Activated naive CD8-positive, alpha-beta T cell treated with anti-CD3 and anti-CD28 coated beads, Interleukin-2, amount 10 ng/mL, durations not matched to agents 7 days and 5 days (primary cell): ENCODE results near the gene C17orf67. TPM values are rescaled to one million over a fixed set of nuclear protein-coding genes. Genes with fewer than 3 reads are reported as not detected.
A peak's percentile ranks its signal among the peaks of the same experiment; 100 is the strongest.

Experiments used
- ATAC-seq: fragments of 150-1000 bp; cut with Tn5 transposase; one replicate; pipeline ENCODE4 v1.10.0; 2021; ENCODE audit warnings: low read depth, moderate library complexity
- POLR2A ChIA-PET: fragments of 350-600 bp; sonication (Branson Sonifier 250); formaldehyde crosslinking; loops from one replicate; lab custom pipeline; 2021; ENCODE audit warnings: antibody characterized with exemption; lab: Charles Lee
- DNase-seq: peaks from one replicate; pipeline ENCODE4 v3.0.0; 2021
- H3K27ac Mint-ChIP-seq: one replicate; pipeline ENCODE4 v1.8.0; 2022; ENCODE audit warnings: mild to moderate bottlenecking, mixed read lengths
- H3K27me3 Mint-ChIP-seq: one replicate; pipeline ENCODE4 v1.8.0; 2022; ENCODE audit warnings: mild to moderate bottlenecking, moderate library complexity, mixed read lengths
- H3K36me3 Mint-ChIP-seq: one replicate; pipeline ENCODE4 v1.8.0; 2021; ENCODE audit warnings: mild to moderate bottlenecking, mixed read lengths
- H3K4me1 Mint-ChIP-seq: one replicate; pipeline ENCODE4 v1.8.0; 2021; ENCODE audit warnings: mixed read lengths
- H3K4me3 Mint-ChIP-seq: one replicate; pipeline ENCODE4 v1.8.0; 2022; ENCODE audit warnings: mild to moderate bottlenecking, moderate library complexity, mixed read lengths
- H3K9me3 Mint-ChIP-seq: one replicate; pipeline ENCODE4 v1.8.0; 2021; ENCODE audit warnings: mixed read lengths
- total RNA-seq, 2 experiments: library from RNA; stranded (reverse); gene quantifications; one replicate each; pipeline ENCODE4 v1.2.3, GENCODE V29; 2021

The C17orf67 gene
- total RNA-seq, 2 experiments from 2014 or later, result 5.1 to 5.4 TPM

- POLR2A ChIA-PET, result interaction anchor here (1.3 to 1.7 kb wide), 2 partner anchors 17 to 63 kb away, joined by 5 read pairs; partner anchors contain the start of genes C17orf67, DGKE and TRIM25
- H3K27ac Mint-ChIP-seq, result peak overlapping the region; percentile 3
- peak; percentile 65 for ATAC-seq
- peaks cover 7% of the 10 kb centered on the region for H3K4me1 Mint-ChIP-seq
- no peak overlapping the region for H3K4me3 Mint-ChIP-seq
- H3K27me3 Mint-ChIP-seq, result no peaks in the 10 kb centered on the region
- no peak for DNase-seq
- H3K9me3 Mint-ChIP-seq, result no peaks in the 10 kb centered on the region
- peaks cover 31% of the 10 kb centered on the region for H3K36me3 Mint-ChIP-seq
These were observed 17.3 kb upstream of the C17orf67 start for GRCh38 chr17:56851008-56851407.

- Mint-ChIP-seq H3K4me1 (peaks cover 7% of the 10 kb centered on the region), H3K27ac (no peak overlapping the region), H3K9me3 (no peaks in the 10 kb centered on the region), H3K36me3 (peaks cover 32% of the 10 kb centered on the region), H3K27me3 (no peaks in the 10 kb centered on the region), H3K4me3 (no peak overlapping the region)
- DNase-seq (no peak), ATAC-seq (no peak)
- POLR2A ChIA-PET, result interaction anchor here (1.3 to 1.7 kb wide), 2 partner anchors 16 to 63 kb away, joined by 5 read pairs; partner anchors contain the start of genes C17orf67, DGKE and TRIM25
These were observed 16.9 kb upstream of the C17orf67 start for GRCh38 chr17:56850591-56850990.

- ATAC-seq, result no peak
- H3K9me3 Mint-ChIP-seq, result no peaks in the 10 kb centered on the region
- H3K27me3 Mint-ChIP-seq, result no peaks in the 10 kb centered on the region
- no peak overlapping the region for H3K27ac Mint-ChIP-seq
- H3K4me3 Mint-ChIP-seq, result no peak overlapping the region
- peaks cover 7% of the 10 kb centered on the region for H3K4me1 Mint-ChIP-seq
- POLR2A ChIA-PET, result no interaction called here
- DNase-seq, result no peak
- H3K36me3 Mint-ChIP-seq, result peaks cover 28% of the 10 kb centered on the region
These were observed 15.4 kb upstream of the C17orf67 start for GRCh38 chr17:56849131-56849530.

- no peak overlapping the region for H3K27ac Mint-ChIP-seq
- H3K27me3 Mint-ChIP-seq, result no peaks in the 10 kb centered on the region
- ATAC-seq, result no peak
- H3K4me1 Mint-ChIP-seq, result peaks cover 7% of the 10 kb centered on the region
- DNase-seq, result no peak
- H3K36me3 Mint-ChIP-seq, result peaks cover 24% of the 10 kb centered on the region
- no peak overlapping the region for H3K4me3 Mint-ChIP-seq
- no peaks in the 10 kb centered on the region for H3K9me3 Mint-ChIP-seq
- POLR2A ChIA-PET, result no interaction called here
These were observed 13.4 kb upstream of the C17orf67 start for GRCh38 chr17:56847106-56847505.

- no peak overlapping the region for H3K4me3 Mint-ChIP-seq
- peaks cover 22% of the 10 kb centered on the region for H3K36me3 Mint-ChIP-seq
- DNase-seq, result no peak
- no peak overlapping the region for H3K27ac Mint-ChIP-seq
- H3K9me3 Mint-ChIP-seq, result no peaks in the 10 kb centered on the region
- ATAC-seq, result no peak
- no peaks in the 10 kb centered on the region for H3K27me3 Mint-ChIP-seq
- POLR2A ChIA-PET, result interaction anchor here (1.6 to 2.3 kb wide), 2 partner anchors 11 to 13 kb away, joined by 4 to 8 read pairs; partner anchors contain the start of genes C17orf67 and DGKE
- H3K4me1 Mint-ChIP-seq, result peaks cover 7% of the 10 kb centered on the region
These were observed 12.2 kb upstream of the C17orf67 start for GRCh38 chr17:56845934-56846333.

GRCh38 chr17:56842577-56842976 lies 8.9 kb upstream of the C17orf67 start:
- H3K4me1 Mint-ChIP-seq, result peaks cover 12% of the 10 kb centered on the region
- no peak overlapping the region for H3K27ac Mint-ChIP-seq
- DNase-seq (no peak), ATAC-seq (no peak)
- H3K9me3 Mint-ChIP-seq, result no peaks in the 10 kb centered on the region
- H3K36me3 Mint-ChIP-seq, result peaks cover 21% of the 10 kb centered on the region
- H3K27me3 Mint-ChIP-seq, result no peaks in the 10 kb centered on the region
- no peak overlapping the region for H3K4me3 Mint-ChIP-seq
- POLR2A ChIA-PET, result interaction anchor here (1.3 kb wide), 1 partner anchor 10 kb away, joined by 3 read pairs; no protein-coding TSS in a partner anchor

- ATAC-seq, result no peak
- POLR2A ChIA-PET, result no interaction called here
- Mint-ChIP-seq H3K4me3 (no peak overlapping the region), H3K9me3 (no peaks in the 10 kb centered on the region), H3K27me3 (no peaks in the 10 kb centered on the region), H3K27ac (no peak overlapping the region), H3K36me3 (peaks cover 22% of the 10 kb centered on the region), H3K4me1 (peaks cover 24% of the 10 kb centered on the region)
- DNase-seq, result no peak
These were observed 5.0 kb upstream of the C17orf67 start for GRCh38 chr17:56838687-56839086.

GRCh38 chr17:56835264-56835585 lies 1.5 kb upstream of the C17orf67 start:
- Mint-ChIP-seq H3K27me3 (no peaks in the 10 kb centered on the region), H3K4me1 (peaks cover 47% of the 10 kb centered on the region), H3K36me3 (peaks cover 30% of the 10 kb centered on the region), H3K4me3 (peak overlapping the region; percentile 93), H3K27ac (peak overlapping the region; percentile 93), H3K9me3 (no peaks in the 10 kb centered on the region)
- ATAC-seq (no peak), DNase-seq (no peak)
- POLR2A ChIA-PET, result interaction anchor here (1.2 to 1.9 kb wide), 4 partner anchors 10 to 48 kb away, joined by 3 to 5 read pairs (median 4); no protein-coding TSS in a partner anchor

- Mint-ChIP-seq H3K4me1 (peaks cover 47% of the 10 kb centered on the region), H3K27ac (peak overlapping the region; percentile 93), H3K27me3 (no peaks in the 10 kb centered on the region), H3K9me3 (no peaks in the 10 kb centered on the region), H3K4me3 (peak overlapping the region; percentile 93), H3K36me3 (peaks cover 30% of the 10 kb centered on the region)
- POLR2A ChIA-PET, result interaction anchor here (0.9 to 1.9 kb wide), 8 partner anchors 11 to 251 kb away, joined by 3 to 9 read pairs (median 4); partner anchors contain the start of gene AKAP1
- DNase-seq, result peak; percentile 81
- peak; percentile 28 for ATAC-seq
These were observed 902 bp upstream of the C17orf67 start for GRCh38 chr17:56834380-56835263.

- ATAC-seq, result peak; percentile 63
- Mint-ChIP-seq H3K36me3 (peaks cover 29% of the 10 kb centered on the region), H3K4me3 (peak overlapping the region; percentile 96), H3K27me3 (no peaks in the 10 kb centered on the region), H3K4me1 (peaks cover 43% of the 10 kb centered on the region), H3K27ac (peak overlapping the region; percentile 94), H3K9me3 (no peaks in the 10 kb centered on the region)
- POLR2A ChIA-PET, result interaction anchor here (0.8 to 1.9 kb wide), 9 partner anchors 9 to 252 kb away, joined by 3 to 9 read pairs (median 4); partner anchors contain the start of gene AKAP1
- DNase-seq, result peak; percentile 78
These were observed 487 bp downstream of the C17orf67 start for GRCh38 chr17:56833057-56833808.

GRCh38 chr17:56832446-56832845 lies 1.3 kb downstream of the C17orf67 start:
- H3K27me3 Mint-ChIP-seq, result no peaks in the 10 kb centered on the region
- H3K9me3 Mint-ChIP-seq, result no peaks in the 10 kb centered on the region
- POLR2A ChIA-PET, result interaction anchor here (0.8 to 1.9 kb wide), 6 partner anchors 8 to 253 kb away, joined by 3 to 9 read pairs (median 5); partner anchors contain the start of gene AKAP1
- H3K27ac Mint-ChIP-seq, result peak overlapping the region; percentile 83
- no peak for ATAC-seq
- peaks cover 37% of the 10 kb centered on the region for H3K4me1 Mint-ChIP-seq
- DNase-seq, result no peak
- H3K4me3 Mint-ChIP-seq, result peak overlapping the region; percentile 96
- H3K36me3 Mint-ChIP-seq, result peaks cover 27% of the 10 kb centered on the region

GRCh38 chr17:56831369-56832095 lies 2.2 kb downstream of the C17orf67 start:
- no peak for ATAC-seq
- POLR2A ChIA-PET, result no interaction called here
- Mint-ChIP-seq H3K9me3 (no peaks in the 10 kb centered on the region), H3K27me3 (no peaks in the 10 kb centered on the region), H3K4me3 (peak overlapping the region; percentile 96), H3K4me1 (peaks cover 29% of the 10 kb centered on the region), H3K27ac (no peak overlapping the region), H3K36me3 (peaks cover 20% of the 10 kb centered on the region)
- no peak for DNase-seq
